HG03457 (cell line): ENCODE results near the gene DNM3.
"Not testable (repeated sequence)": the region's sequence is repeated elsewhere in the genome, so short reads cannot be mapped to it uniquely, and the experiment has no call there.

Experiments
- ATAC-seq: cut with Tn5 transposase; IDR thresholded peaks from one replicate; pipeline ENCODE4 v1.9.1; 2021; ENCODE audit warnings: moderate number of reproducible peaks; ENCODE audit not compliant: unreplicated experiment

Gene DNM3

GRCh38 chr1:171841050-171841910, at the start of gene DNM3:
DNM3 (plus strand) TSS chr1:171841498; CDS start chr1:171841657, 159 bp downstream.
- ATAC-seq = peak; percentile 78

DNA sequence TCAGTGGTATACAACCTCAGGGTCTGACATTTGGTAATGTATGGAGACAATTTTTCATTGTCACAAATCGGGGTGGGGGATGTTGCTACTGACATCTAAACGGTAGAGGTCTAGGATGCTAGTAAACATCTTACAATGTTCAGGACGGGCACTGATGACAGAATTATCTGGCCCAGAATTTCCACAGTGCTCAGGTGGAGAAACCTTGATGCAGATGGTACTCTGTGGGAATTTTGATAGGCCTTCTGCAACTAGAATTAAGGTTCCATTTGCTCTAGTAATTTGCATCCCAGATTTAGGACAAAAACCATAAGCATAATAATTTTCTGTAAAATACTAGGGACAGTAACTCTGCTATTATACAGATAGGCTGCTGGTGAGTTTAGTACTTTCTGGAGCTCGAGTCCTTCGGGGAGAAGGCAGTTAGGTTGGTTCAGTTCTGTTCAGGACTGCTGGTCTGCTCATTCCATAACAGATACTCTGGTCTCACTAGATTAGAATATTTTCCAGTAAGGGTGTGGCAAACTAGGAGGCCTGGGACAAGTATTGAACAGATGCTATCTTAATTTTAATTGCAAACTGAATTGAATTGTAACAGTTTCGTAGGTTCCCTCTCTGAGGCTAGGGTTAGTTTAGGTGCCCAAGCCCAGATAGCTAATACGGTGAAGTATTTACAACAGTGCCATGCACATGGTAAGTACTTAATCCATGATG, 48.5 kb upstream of the DNM3 start:
- ATAC-seq = no peak

DNA sequence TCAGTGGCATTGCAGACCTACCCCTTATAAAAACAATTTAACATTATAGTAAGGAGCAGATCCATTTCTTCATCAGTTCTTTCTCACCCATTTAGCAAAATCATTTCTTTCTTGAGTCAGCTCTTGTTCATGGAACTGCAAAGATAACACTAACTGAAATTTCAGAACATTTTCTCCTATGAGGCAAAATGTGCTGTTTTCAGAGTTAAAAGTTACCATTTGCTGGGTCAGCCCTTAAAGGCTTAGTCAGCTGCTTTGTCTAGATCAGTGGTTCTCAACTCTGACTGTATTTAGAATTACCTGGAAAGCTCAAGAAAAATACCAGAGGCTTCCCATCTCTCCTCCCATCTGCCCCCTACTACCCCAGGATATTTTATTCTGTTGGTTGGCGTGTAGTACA, 47.7 kb upstream of the DNM3 start:
- ATAC-seq = no peak

GRCh38 chr1:171794085-171794484, 47.2 kb upstream of the DNM3 start:
- ATAC-seq = no peak

GRCh38 chr1:171796592-171796991, 44.7 kb upstream of the DNM3 start:
- ATAC-seq = no peak

DNA sequence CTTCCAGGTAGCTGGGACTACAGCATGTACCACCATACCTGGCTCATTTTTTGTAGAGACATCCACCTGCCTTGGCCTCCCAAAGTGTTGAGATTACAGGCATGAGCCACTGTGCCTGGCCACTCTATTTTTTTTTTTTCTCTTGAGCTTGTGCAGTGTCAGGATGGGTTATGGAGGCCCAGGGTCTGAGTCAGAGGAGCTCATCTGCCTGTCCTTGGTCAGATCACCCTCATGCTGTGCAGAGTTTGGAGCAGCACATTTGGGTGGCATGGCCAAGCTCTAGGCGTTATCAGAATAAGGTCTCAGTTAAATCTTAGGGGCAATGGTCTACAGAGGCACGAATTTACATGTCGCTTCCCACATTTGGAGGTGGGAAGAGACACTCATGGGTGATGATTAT, 43.0 kb upstream of the DNM3 start:
- no peak for ATAC-seq

DNA sequence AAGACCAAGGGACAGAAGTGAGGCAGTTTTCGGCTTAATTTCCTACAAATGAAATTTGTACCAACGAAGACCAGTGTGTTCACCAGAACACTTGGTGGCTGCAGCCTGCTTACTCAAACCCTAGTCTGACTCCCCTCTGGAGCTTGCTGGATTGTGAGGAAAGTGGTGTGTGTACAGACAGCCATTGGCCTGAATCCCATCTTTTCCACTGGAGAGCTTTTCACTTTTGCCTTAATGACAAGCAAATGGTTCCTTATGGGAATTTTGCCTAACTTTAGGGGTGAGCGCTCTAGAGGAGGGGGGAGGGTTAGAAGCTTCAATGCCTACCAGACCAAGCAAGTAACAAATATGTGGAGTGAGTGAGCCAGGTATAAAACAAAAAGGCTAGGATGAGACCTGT, 42.5 kb upstream of the DNM3 start:
- no peak for ATAC-seq

- no peak for ATAC-seq
Observed at GRCh38 chr1:171799166-171799565, 42.1 kb upstream of the DNM3 start.

DNA sequence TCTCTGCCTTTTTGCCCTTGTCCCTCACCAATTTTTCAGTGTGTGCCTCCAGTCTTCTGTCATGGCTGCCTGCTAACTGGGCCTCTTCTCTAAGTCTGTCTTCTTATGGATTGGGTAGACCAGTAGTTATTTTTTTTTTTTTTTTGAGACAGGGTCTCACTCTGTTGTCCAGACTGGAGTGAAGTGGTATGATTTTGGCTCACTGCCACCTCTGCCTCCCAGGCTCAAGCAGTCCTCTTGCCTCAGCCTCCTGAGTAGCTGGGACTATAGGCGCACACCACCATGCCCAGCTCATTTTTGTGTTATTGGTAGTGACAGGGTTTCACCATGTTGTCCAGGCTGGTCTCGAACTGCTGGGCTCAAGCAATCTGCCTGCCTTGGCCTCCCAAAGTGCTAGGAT, 41.6 kb upstream of the DNM3 start:
- not testable (repeated sequence) for ATAC-seq

GRCh38 chr1:171800342-171800741, 41.0 kb upstream of the DNM3 start:
- ATAC-seq = no peak

- ATAC-seq = no peak
Observed at GRCh38 chr1:171800851-171801250, 40.4 kb upstream of the DNM3 start.

- ATAC-seq = no peak
Observed at GRCh38 chr1:171801487-171801891, 39.8 kb upstream of the DNM3 start.

- no peak for ATAC-seq
Observed at GRCh38 chr1:171802207-171802606, 39.1 kb upstream of the DNM3 start.

DNA sequence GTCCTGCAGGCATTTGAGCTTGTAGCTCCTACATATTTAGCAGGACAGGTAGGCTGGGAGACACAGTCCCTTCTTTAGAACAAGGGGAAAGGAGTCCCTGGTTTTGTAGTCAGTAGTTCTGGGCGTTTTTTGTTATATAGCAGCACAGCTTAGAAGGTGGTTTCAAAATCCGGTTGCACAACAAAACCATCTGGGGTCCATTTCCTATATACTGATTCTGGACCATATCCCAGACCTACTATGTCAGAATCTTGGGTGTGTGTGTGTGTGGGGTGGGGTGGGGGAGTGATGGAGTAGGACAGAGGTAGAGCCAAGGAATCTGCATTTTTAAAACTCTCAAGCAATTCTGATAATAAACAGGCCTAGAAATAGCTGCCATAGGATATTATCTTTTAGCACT, 38.3 kb upstream of the DNM3 start:
- no peak for ATAC-seq

DNA sequence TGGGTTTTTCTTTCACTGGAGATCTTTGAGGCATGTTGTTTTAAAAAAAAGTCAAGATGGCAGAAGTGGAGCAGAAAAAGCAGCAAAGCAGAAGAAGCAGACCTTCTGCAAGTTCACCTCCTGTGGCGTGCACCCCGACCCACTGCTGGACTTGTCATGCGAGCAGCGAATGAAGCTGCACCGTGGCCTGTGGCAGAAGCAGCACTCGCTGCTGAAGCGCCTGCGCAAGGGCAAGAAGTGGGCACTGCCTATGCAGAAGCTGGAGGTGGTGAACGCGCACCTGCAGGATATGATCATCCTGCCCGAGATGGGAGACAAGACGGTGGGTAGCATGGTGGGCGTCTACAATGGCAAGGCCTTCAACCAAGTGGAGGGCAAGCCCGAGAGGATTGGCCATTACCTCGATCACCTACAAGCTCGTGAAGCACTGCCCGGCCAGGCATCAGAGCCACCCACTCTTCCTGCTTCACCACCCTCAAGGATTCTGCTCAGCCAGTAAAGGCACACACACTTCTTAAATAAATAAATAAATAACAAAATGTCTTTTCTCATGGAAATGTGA, 37.8 kb upstream of the DNM3 start:
- no peak for ATAC-seq

DNA sequence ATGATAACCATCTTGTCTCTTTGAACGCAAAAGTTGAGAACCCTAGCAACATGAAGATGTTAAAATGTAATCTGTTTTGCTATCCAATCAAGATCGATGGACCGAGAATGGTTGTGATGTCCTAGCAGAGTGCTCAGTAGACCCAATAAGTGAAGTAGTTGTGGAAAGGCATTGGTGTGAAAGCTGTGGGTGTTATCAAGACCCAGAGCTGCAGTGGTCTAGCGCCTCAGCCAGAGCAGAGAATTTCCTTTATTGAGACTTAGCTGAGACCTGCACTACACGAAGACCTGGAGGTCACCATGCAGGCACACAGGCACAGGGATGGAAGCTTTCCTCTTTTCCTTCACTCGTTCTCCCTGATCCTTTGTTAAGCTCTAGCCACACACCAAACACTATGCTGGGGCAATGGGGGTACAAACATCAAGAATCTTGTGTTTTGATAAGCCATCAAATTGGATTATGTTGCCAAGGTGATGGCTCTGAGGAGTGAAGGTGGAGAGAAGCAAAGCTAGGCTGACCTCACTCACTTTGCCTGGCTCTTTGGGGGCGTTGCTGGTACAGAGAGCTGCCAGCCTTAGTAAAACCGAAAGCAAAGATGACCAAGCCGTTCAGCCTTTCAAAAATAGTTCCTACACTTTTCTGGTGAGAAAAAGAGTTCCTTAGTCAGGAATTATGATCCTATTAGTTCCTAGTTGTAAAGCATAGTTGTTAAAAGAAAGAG, 35.7 kb upstream of the DNM3 start:
- peak; percentile 90 for ATAC-seq

DNA sequence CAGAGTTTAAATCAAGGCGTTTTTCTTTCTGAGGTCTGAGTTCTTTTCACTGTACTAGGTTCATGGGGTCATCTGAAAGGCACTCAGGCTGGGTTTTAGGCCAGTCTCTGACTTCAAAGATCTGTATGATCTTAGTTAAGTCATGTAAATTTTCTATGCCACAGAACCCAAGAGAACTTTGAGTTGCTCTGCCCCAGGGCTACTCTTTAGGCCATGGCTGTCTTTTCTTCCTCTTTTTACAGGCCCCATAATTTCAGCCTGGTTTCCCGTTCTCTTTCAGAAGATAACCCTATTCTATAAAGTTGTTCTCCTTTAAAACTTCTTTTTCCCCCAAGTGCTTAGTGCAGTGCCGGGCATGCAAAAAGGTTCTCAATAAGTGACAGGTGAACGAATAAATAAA, 33.7 kb upstream of the DNM3 start:
- ATAC-seq = no peak

GRCh38 chr1:171809834-171810233, 31.5 kb upstream of the DNM3 start:
- ATAC-seq = no peak

DNA sequence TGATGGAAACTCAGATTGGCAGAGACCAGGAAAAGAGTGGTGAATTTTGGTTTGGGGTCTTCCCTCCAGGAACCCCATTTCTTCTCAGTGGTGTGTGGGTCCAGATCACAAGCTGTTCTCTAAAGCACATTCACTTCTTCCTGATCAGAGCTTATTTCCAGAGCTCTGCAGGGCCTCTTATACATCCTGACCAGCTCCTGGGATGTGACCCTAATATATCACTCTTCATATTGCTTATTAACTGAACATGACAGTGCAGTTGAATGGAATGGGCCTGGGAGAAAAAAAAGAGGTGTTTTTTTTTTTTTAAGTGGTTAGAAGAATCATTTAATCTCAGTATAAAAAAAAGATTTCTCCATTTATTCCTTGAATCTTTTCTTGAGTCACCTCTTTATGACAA, 29.6 kb upstream of the DNM3 start:
- no peak for ATAC-seq

- no peak for ATAC-seq
Observed at GRCh38 chr1:171814692-171815091, 26.6 kb upstream of the DNM3 start.

DNA sequence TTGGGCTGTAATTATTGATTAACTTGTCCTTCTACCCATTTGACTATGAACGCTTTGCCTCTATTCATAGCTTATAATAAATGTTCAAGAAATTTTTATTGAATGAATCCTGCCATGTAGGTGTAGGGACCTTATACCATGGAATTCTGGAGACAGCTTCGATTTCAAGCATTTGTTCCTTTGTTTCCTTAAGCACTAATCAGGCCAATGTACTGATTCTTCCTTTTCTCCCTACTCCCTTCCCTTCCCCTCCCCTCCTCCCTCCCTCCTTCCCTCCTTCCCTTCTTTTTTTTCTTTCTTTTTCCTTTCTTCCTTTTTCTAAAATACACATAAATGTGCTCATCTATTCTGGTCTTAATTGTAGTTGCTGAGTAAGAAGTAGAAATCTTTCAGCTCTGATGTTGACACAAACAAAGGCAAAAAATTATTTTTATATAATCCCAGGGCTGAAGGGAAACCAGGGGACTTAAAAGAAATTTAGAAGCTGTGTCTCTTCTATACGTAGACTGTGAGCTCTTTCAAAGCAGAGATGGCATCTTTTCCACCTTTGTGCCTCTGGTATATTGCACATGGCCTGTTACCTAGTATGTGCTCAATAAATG, 24.9 kb upstream of the DNM3 start:
- ATAC-seq = no peak
